GM18498 (cell line): ENCODE results near the gene OR4S2.

ENCODE experiments used
- ATAC-seq: cut with Tn5 transposase; IDR thresholded peaks from one replicate; pipeline ENCODE4 v1.9.1; 2021; ENCODE audit warnings: mild to moderate bottlenecking, moderate library complexity; ENCODE audit not compliant: unreplicated experiment

OR4S2 gene, protein sequence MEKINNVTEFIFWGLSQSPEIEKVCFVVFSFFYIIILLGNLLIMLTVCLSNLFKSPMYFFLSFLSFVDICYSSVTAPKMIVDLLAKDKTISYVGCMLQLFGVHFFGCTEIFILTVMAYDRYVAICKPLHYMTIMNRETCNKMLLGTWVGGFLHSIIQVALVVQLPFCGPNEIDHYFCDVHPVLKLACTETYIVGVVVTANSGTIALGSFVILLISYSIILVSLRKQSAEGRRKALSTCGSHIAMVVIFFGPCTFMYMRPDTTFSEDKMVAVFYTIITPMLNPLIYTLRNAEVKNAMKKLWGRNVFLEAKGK

DNA sequence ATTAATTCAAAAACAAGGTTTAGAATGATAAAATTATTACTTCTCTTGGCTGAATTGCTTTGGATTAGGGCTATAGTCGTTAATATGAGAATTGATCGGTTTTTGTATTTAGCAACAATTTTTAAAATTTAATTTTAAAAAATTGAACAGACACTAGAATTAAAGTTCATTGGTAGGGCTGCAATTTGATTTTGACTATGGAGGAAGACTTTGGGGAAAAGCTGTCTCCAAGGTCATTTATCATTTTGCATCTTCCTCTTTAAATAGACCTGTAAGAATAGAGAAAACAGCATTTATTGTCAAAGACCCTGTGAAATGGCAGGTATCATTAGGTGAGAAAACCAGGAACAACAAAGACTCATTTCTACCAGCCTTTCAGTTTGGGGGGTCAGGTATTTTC lies at the start of gene OR4S2:
Gene OR4S2 (plus strand): TSS at position 301 of the 400 bp plus-strand sequence. CDS start 2,577 bp downstream, outside the sequence.
- ATAC-seq, result no peak

DNA sequence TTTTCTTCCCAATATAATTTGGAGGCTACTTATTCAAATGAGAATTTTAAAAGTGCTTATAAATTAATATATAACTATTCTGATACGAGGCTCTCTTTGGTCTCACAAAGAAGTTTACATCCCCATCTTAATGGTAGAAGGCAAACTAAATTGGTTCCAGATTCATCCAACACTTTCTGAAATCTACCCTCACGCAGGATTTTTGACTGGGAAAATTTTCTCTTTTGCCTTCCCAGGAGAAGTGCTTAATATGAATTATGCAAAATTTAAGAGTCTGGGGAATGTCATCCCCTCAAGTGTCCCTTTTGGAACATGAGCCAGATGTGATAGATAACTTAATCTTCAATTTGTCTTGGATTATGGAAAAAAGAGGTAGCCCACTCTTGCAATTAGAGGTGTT lies 40.6 kb upstream of the OR4S2 start, which contains the start of gene OR4C11:
Gene OR4C11 (minus strand): TSS at position 101 of the 400 bp plus-strand sequence. CDS start 3,272 bp downstream, outside the sequence.
- ATAC-seq, result no peak

DNA sequence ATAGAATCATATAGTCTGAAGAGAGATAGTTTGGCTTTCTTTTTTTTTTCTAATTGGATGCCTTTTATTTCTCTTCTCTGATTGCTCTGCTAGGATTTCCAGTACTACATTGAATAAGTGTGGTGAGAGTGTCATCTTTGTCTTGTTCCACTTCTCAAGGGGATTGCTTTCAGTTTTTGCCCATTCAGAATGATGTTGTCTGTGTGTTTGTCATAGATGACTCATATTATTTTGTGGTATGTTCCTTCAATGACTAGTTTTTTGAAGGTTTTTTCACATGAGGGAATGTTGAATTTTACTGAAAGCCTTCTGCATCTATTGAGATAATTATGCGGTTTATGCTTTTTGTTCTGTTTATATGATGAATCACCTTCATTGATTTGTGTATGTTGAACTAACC lies 23.6 kb upstream of the OR4S2 start:
- no peak for ATAC-seq

DNA sequence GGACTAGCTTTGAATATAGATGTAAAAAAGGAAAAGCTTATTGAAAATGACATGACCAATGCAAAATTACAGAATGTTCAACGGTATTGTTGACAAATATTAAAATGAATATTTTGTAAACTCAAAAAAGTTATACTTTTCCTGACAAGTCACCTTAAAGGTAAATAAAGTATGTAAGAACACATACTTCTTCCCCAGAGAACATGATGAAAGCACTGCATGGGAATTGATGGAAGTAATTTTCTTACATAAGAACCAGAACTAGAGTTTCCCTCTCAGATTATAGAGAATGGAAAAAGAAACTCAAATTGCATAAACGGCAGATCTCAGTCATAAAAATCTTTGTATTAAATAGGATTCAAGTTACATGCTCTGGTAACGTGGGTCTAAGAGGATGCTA lies 13.3 kb upstream of the OR4S2 start, which contains the start of gene OR4P4:
Gene OR4P4 (plus strand): TSS at position 301 of the 400 bp plus-strand sequence.
- ATAC-seq, result no peak

DNA sequence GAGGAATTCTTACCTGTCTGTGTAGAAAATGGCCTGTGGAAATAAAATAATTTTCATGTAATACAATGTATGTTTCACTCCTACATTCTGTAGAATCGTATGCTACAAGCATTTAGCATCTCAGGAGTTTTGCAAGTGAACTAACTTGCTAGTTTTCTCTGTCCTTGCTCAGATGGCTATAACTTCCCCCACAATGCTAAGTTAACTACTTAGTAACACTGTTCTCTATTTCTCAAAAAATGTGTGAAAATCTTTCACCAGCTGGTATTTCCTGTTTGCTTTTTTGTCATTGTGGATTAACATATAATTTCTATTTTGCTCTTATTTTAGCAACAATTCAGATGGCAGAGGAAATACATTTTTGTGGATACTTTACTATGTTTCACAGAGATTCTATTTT lies 4.4 kb downstream of the OR4S2 start:
- ATAC-seq, result peak; percentile 37

DNA sequence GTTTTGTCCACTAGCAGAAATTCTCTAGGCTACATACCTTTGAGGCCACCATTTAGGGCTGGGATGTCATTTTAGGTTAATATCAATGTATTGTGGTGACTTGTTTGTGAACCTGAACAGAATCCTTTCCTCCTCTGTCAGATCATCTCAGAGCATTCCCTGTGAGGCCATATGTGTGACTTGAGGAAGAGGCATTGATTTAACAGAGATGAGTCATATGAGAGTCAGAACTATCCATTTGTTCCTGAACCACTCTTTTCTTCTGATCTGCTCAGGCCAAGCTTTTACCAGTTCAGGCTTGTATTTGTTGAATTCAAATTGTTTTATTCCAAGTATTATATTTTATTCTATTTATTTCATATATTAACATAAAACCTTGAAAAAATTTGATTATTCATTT lies 7.0 kb downstream of the OR4S2 start:
- ATAC-seq, result no peak

DNA sequence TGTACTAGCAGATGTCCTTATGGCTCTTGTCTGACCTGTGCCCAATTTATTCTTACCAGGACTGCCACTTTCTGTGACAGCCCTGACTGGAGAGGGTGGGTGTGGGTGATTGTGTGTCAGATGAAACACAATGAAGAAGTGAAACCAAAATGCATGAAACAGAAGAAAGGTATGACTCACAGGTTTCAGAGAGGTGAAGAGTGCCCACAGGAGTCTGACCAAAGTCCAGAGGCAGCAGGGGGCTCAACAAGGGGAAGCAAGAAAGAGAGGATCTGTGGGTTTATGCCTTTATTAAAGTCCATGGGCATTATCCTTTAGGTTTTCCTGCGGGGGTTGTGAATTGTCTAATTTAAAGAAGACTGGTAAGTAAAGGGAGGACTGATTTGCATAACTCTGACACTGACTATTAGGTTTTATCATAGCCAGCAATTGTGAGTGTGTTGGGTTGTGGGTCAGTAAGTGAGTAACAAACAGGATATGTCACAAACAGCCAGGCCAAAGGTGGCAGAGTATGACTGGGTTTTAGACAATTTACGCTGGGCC lies 10.0 kb downstream of the OR4S2 start:
- peak; percentile 96 for ATAC-seq

DNA sequence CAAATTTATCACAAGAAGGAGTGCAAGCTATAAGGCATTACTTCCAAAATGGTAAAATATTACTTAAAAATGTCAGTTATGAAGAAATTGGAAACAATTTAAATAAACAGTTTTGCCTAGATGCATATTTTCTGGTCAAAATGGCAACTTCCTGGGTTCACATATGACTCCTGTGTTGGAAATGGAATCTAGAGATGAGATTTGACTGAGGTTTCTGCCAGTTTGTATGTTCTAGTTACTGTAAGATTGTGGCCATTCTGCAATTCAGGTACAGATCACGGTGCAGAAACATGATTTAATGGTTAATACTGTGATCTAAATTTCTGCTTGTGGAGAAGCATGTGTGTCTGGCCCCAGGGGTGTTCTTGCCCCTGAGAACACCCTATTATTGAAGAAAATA lies 10.5 kb downstream of the OR4S2 start:
- peak; percentile 41 for ATAC-seq

DNA sequence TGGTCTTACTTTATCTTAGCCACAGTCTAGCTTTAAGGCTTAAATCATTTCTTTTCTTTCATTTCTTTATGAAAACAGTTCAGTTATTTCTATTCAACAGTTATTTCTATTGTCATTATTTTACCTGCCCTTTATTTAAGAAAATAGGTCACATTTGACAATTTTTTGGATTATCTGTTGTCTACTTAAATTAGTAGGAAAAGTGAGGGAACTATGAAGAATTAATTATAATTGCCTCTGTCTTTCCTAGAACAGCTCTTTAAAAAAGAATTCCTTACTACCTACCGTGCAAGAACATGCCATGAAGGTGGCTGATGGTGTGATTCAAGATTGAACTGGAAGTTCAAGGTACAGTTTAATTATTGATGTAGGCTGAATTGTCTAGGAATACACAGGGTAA lies 13.8 kb downstream of the OR4S2 start, which contains the start of gene OR4C6:
Gene OR4C6 (plus strand): TSS at position 301 of the 400 bp plus-strand sequence. CDS start 2,966 bp downstream, outside the sequence.
- ATAC-seq, result no peak

DNA sequence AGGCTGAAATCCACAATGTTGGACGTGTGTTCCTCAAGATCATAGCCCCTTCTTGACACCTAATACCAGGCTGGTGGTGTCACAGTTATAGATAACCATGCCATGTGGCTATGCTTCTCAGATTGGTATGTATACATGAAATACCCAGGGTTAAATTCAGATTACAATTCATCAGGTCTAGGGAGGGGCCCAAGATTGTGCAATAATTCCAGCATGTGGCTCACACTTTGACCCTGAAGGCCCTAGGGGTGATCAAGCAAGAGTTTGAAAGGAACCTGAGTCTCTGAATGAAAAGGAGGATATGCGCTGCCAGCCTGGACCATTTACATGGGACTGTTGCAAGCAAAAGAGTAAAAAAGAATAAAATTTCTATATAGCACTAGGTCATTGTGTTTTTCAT lies 21.2 kb downstream of the OR4S2 start:
- no peak for ATAC-seq

DNA sequence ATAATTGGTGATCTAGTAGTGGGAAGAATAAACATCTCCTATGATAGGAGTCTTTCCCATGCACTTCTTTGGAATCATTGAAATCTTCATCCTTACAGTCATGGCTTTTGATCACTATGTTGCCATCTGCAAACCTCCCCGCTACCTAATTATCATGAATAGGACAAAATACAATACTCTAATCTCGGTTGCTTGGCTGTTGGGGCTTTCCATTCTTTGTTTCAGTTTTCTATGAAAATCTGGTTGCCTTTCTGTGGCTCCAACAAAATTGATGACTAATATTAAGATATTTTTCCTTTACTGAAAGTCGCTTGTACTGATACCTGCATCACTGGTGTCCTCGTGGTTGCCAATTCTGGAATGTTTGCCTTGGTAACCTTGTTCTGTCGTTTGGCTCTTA lies 25.7 kb downstream of the OR4S2 start:
- no peak for ATAC-seq

DNA sequence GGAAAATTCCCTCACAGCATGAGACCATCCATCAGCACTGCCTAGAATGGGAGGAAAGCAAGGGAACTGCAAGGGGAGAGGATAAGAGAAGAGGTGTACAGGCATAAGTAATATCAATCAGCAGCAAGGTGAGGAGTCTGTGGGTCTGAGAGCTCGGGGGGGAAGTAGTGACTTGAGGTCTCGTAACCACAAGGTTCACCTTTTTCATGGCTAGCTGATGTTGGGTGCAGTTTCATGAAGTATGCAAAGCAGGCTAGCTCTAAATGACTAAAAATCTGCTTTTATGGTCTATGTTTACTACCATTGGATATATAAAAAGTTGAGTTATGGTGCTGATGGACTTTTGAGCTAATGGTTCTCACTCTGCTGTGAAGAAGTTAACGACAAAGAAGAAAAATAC lies 49.7 kb downstream of the OR4S2 start:
- ATAC-seq, result peak; percentile 98

DNA sequence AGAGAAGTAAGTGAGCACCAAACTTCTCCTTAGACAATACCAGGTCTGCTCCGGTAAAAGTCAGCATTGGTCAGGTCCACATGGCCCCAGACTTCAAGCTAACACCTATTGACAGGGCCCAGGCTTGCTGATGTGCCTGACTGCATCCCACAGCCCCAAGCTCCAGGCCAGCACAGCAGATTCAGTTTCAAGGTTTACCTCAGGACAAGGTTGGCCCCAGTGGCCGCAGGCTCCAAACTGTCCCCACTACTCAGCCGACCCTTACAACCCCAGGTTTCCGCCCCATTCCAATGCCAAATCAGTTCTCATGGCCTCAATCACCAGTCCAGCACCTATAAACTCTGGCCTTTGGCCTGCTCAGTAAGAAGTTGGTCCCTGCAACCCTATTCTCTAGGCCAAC lies 53.3 kb downstream of the OR4S2 start:
- ATAC-seq, result no peak
